Inflammatory macrophage treated with lipopolysaccharide for 4 hours (primary cell): ENCODE results near the gene ADAM12.

Experiments used
- DNase-seq: peaks from one replicate; pipeline ENCODE4 v3.0.0-alpha.2; 2020

The ADAM12 gene

GRCh38 chr10:126133082-126133620, 255.1 kb downstream of the ADAM12 start:
- no peak for DNase-seq

DNA sequence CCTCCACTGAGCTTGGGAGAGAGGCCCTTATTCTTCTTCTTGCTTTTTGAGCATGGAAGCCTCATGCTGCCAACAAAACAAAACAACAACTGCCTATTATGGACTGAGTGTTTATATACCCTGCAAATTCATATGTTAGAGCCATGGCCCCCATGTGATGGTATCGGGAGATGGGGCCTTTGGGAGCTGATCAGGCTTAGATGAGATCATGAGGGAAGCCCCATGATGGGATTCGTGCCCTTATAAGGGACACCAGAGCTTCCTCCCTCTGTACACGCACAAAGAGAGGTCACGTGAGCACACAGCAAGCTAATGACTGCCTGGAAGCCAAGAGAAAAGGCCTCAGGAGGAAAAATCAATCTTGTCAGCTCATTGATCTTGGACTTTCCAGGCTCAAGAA, 256.9 kb downstream of the ADAM12 start:
- peak; percentile 74 for DNase-seq

DNA sequence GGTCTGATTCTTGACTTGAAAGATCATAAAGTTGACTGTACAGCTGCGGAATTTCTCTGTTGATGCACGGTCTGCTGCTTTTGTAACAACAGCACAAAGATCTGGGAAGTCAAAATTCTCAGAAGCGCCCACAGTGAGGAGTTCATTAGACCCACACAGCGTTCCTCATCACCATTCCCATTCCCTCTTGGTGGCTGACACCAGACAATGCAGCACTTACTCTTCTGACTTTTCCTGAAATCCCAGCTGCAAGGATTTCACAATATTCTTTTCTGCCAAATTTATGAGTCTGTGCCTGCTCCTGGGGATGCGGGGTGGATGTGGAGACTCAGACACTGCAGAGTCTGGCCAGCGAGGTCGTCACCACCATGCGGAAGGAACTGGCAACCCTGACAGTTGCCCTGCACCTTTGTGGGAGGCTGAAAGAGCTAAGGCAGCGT, 258.0 kb downstream of the ADAM12 start:
- DNase-seq, result peak; percentile 25

DNA sequence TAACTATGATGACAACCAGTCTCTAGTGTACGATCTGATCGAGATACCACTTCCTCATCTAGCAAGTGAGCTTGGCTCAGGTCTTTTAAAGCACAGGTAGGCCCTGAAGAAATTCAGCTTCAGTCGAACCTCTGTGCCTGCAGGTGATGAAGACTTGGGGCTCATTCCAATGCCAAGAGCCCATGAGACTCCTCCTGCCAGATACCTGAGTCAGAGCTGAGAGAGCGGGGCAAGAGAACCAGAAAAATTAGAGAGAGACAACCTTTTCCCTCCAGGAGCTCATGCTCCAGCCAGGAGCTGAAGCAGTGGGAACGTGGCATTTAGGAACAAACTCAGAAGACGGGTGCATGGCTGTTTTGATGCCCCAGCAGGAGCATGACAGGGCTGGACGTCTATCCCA, 259.3 kb downstream of the ADAM12 start:
- DNase-seq, result no peak

DNA sequence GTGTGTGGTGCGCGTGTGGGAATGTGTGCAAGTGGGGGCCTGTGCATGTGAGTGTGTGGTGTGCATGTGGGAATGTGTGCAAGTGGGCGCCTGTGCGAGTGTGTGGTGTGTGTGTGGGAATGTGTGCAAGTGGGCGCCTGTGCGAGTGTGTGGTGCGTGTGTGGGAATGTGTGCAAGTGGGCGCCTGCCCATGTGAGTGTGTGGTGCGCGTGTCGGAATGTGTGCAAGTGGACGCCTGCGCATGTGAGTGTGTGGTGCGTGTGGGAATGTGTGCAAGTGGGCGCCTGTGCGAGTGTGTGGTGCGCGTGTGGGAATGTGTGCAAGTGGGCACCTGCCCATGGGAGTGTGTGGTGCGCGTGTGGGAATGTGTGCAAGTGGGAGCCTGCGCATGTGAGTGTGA, 259.7 kb downstream of the ADAM12 start:
- no peak for DNase-seq

GRCh38 chr10:126127481-126128029, 260.7 kb downstream of the ADAM12 start:
- no peak for DNase-seq

DNA sequence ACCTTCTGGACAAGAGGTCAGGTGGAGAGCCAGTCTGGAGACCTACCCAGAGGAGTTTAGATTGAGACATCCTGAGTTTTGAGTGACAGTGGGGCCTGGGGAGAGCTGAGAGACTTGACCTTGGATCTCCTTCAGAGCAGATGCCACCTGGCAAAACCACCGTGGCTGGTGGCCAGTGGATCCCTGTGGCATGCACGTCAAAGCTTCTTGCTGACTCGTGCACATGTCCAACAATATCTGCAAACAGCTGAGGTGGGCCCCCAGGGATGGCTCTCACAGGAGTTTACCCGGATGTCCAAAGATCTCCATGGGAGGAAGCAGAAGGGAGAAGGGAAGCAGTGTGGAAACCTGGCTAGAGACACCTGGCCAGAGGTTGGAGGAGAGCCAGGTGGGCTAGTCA, 261.4 kb downstream of the ADAM12 start:
- no peak for DNase-seq

GRCh38 chr10:126126023-126126422, 262.3 kb downstream of the ADAM12 start:
- no peak for DNase-seq

DNA sequence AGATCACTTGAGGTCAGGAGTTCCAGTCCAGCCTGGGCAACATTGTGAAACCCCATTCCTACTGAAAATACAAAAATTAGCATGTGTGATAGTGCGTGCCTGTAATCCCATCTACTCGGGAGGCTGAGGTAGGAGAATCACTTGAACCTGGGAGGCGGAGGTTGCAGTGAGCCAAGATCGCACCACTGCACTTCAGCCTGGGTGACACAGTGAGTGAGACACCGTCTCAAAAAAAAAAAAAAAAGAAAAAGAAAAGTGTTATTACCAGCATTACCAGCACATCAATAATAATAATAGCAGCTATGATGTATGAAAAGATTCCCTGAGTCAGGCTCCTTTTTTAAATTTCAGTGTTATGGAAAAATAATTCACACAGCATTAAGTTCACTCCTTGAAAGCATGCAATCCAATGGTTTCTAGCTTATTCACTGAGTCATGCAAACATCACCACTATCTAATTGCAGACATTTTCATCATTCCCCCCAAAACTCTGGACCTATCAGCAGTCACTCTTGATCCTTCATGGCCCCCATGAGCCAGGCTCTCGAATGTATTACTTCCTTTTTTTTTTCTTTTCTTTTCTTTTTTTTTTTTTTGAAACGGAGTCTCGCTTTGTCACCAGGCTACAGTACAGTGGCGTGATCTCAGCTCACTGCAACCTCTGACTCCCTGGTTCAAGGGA, 263.5 kb downstream of the ADAM12 start:
- DNase-seq, result peak; percentile 75

GRCh38 chr10:126124046-126124445, 264.2 kb downstream of the ADAM12 start:
- no peak for DNase-seq

GRCh38 chr10:126123466-126123865, 264.8 kb downstream of the ADAM12 start:
- no peak for DNase-seq

DNA sequence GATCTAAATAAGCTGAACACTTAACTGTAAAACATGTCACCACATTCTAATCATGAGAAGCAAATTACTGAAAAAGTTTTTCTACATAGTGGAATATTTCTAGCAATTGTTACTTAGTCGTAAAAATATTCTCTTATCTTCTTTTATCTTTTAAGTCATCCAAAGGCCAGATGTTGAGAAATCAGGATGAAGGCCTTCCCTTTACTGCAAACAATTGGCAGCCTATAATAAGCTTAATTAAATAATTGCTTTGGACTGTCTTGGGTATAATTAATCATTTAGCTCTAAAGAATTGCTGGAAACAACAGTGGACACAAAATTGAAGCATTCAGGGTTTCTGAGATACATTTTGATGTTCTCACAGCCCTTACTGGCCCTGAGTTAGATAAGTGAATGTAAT, 265.4 kb downstream of the ADAM12 start:
- no peak for DNase-seq

GRCh38 chr10:126119599-126119998, 268.7 kb downstream of the ADAM12 start:
- peak; percentile 74 for DNase-seq

GRCh38 chr10:126118476-126118875, 269.8 kb downstream of the ADAM12 start:
- DNase-seq, result no peak

GRCh38 chr10:126117196-126117595, 271.1 kb downstream of the ADAM12 start:
- DNase-seq, result no peak

DNA sequence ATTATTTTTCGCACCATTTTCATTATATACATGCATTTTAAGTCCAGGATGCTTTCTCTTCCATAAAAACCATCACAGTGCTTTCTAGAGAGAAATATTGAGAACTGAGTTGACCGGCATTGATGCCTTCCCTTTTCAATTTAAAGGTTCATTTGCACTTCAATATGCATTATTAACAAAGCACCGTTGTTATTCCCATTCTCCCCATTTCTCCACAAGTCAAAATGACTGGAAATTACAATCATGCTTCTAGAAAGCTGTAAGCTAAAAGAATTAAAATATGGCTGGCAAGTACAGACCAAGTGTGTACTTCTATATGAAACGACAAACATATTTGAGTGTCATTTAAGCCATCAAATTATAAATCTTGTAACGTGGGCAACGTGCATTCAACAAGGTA, 272.4 kb downstream of the ADAM12 start:
- DNase-seq, result no peak

GRCh38 chr10:126114884-126115555, 273.3 kb downstream of the ADAM12 start:
- no peak for DNase-seq

- peak; percentile 23 for DNase-seq
These were observed 276.8 kb downstream of the ADAM12 start for GRCh38 chr10:126111516-126111915.

GRCh38 chr10:126110489-126111180, 277.6 kb downstream of the ADAM12 start:
- DNase-seq, result peak; percentile 88

- DNase-seq, result no peak
These were observed 278.4 kb downstream of the ADAM12 start for GRCh38 chr10:126109893-126110292.

GRCh38 chr10:126108693-126109092, 279.6 kb downstream of the ADAM12 start:
- DNase-seq, result peak; percentile 39

DNA sequence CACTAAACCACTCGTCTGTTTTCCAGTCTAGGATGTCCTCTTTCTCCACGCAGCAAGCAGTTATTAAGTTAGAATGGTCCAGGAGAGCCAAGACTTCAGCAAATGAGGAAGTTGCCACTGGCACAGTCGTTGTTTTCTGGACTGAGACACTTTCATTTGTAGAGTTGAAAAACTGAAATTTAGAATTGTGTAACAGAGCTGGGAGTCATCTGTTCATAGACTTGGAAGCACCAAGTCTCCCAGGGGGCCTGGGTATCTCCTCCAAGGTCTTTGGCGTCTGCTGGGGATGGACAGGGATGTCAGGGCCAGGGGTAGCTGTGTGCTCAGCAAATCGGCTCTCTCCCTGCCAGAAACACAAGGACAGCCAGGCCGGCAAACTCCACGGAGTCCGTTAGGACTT, 283.5 kb downstream of the ADAM12 start:
- DNase-seq, result peak; percentile 81

DNA sequence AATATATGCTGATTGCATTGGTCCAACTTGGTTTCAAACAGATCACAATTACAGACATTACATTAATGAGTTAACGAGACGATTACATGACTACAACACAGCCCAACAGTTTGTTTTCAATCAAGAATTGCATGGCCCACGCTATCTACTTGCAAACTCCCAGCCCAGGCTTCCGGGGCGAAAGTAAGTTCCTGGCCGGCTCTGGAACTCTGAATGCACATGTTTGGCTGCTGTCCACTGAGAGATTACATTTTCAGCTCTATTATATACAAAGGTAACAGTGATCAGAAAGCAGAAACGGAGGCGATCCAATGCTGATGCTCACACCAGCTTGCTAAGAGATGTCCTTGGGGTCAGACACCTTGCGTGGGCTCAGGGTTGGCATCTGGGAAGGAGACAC, 285.6 kb downstream of the ADAM12 start:
- DNase-seq, result no peak
